Smooth muscle cell of trachea (primary cell): ENCODE data around the gene CKMT1B. TPM values are rescaled to one million over a fixed set of nuclear protein-coding genes. Genes with fewer than 3 reads are reported as not detected.

Source experiments
- total RNA-seq: library from RNA; depleted of rRNA; stranded (reverse); fragments of >200 nt; gene quantifications from 2 replicates; pipeline ENCODE4 v1.2.1, GENCODE V29; 2014

Gene CKMT1B
- total RNA-seq, result not detected in 2 replicates

DNA sequence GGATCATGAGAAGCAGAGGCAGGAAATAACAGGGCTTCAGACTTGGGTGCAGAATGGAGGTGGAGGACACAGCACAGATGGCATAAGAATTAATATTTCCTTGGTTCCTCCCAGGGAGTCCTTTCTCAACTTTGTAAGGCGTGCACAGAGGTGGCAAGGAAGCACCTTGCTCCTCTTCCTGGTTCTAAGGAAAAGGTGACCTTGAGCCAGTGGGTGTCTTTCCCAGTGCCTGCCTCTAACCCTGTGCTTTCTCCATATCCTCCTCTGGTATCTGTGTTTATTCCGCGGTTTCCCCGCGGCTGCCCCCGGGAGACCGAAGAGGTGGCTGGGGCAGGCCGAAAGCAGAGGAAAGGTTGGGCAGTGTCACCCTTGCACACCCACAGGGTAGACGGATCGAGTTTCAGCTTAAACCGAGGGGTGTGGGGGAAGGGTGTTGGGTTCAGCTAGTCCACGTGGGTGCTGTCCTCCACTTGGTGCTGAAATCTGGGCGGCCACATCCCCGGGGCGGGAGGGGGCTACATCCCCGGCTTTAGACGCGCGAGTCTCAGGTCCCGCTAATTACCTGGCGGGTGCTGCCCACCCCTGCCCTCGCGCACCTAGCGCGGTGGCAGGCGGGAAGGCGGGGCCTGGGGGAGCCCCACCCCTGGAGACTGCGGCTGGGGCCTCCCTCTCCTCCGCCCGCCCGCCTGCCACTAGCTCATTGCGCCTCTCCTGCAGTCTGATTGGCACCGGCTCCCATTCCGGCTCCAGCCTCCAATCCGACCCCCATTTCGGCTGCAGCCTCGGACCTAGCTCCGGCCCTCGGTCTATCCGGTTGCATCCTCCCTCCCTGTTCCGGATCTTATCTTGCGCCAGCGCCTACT, at the start of gene CKMT1B:
Gene CKMT1B (plus strand): TSS at position 700 of the 863 bp plus-strand sequence. CDS start 192 bp downstream, outside the sequence.

DNA sequence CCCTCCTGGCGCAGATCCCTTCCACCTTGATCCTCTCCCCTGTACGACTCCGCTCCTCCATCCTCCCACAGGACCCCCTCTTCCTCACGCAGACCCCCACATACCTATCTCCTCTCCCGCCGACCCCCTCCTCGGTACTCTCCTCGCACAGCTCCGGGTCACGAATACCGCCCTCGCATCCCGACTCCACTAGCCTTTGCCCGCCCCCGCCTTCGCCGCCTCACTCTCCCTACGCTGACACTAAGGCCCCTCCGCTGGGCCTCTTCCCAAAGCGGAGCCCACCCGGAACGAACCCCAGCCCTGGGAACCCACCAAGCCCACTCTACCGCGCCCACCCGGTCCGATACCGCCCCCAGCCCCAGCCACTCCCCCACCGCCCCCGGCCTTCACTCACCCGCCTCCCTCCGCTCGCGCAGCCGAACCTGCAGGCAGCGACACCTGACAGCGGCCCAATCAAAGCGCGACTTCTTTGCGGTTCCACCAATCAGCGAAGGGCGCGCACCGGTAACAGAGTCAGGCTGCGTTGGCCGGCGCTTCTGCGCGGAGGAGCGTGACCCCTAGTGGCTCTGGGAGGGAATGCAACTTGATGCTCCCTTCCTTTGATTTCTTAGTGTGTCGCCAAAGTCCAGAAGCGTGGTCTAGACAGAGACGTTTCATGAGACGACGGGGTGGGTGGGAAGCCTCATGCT, 3.9 kb upstream of the CKMT1B start, which contains the start of gene PPIP5K1:
Gene PPIP5K1 (minus strand): TSS at position 431 of the 689 bp plus-strand sequence. CDS start 5,704 bp downstream, outside the sequence.

DNA sequence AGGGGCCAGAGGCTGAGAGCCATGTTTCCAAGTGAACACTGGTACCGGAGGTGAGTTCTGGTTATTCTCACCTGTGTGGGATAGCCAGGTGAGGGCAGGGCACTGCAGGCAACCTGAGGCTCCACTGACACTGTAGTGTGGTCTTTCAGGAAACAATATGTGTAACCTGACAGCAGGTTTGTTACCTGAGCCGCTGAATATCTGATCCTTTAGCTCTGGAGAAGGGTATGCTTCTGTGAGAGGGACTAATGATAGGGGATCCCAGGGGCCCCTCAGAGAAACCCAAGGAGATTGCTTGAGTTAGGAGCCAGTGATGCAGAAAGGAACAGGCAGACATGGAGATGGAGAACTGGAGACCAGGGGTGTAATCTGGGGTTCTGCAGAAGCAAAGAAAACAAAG, 24.9 kb downstream of the CKMT1B start, which contains the start of gene STRC:
Gene STRC (minus strand): TSS at position 101 of the 400 bp plus-strand sequence. CDS start 78 bp downstream, at position 23.

Other genes with a start within 250 kb of the CKMT1B start
- 26.2 and 36.4 TPM in 2 replicates for gene ZSCAN29, start 223.0 kb upstream of the CKMT1B start, total RNA-seq
- gene TUBGCP4, start 222.9 kb upstream of the CKMT1B start, total RNA-seq, result 10.9 and 14.7 TPM in 2 replicates
- gene TP53BP1, start 100.9 kb upstream of the CKMT1B start, total RNA-seq, result 97.1 and 101 TPM in 2 replicates
- gene MAP1A, start 76.4 kb upstream of the CKMT1B start, total RNA-seq, result 150 and 180 TPM in 2 replicates
- 21.1 and 25.8 TPM in 2 replicates for gene PPIP5K1, start 3.8 kb upstream of the CKMT1B start, total RNA-seq
- gene STRC, start 24.8 kb downstream of the CKMT1B start, total RNA-seq, result 0.17 TPM in 1 of 2 replicates, not detected in the other
- 0.50 and 3.1 TPM in 2 replicates for gene CATSPER2, start 54.8 kb downstream of the CKMT1B start, total RNA-seq
- not detected in 2 replicates for gene CKMT1A, start 99.8 kb downstream of the CKMT1B start, total RNA-seq
- 192 and 247 TPM in 2 replicates for gene PDIA3, start 152.4 kb downstream of the CKMT1B start, total RNA-seq
- 3.3 and 7.4 TPM in 2 replicates for gene ELL3, start 182.9 kb downstream of the CKMT1B start, total RNA-seq
- gene SERF2, start 198.3 kb downstream of the CKMT1B start, total RNA-seq, result 593 and 934 TPM in 2 replicates
- gene SERINC4, start 206.2 kb downstream of the CKMT1B start, total RNA-seq, result 0.15 TPM in 1 of 2 replicates, not detected in the other
- 5.1 and 7.9 TPM in 2 replicates for gene HYPK, start 206.6 kb downstream of the CKMT1B start, total RNA-seq
- 27.6 and 31.1 TPM in 2 replicates for gene MFAP1, start 230.7 kb downstream of the CKMT1B start, total RNA-seq
- gene WDR76, start 233.0 kb downstream of the CKMT1B start, total RNA-seq, result 4.1 and 24.7 TPM in 2 replicates